ENCODE measurements around the gene CST8.

Gene CST8

DNA sequence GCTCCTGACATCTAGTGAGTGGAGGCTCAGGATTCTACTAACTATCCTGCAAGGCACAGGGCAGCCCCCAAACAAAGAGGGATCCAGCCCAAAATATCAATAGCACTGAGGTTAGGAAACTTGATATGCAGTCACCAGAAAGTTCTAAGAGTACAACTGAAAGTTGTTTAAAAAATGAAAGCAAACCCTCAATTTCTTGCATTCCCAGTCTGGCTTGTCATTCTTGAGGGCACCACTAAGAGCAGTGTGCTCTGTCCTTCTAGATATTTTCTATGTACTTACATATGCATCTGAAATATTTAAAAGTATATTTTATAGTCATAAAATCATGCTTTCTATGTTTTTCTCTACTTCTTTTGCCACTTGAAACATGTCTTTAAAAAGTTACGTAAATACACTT lies 35.9 kb downstream of the CST8 start:
- no peak for DNase-seq

DNA sequence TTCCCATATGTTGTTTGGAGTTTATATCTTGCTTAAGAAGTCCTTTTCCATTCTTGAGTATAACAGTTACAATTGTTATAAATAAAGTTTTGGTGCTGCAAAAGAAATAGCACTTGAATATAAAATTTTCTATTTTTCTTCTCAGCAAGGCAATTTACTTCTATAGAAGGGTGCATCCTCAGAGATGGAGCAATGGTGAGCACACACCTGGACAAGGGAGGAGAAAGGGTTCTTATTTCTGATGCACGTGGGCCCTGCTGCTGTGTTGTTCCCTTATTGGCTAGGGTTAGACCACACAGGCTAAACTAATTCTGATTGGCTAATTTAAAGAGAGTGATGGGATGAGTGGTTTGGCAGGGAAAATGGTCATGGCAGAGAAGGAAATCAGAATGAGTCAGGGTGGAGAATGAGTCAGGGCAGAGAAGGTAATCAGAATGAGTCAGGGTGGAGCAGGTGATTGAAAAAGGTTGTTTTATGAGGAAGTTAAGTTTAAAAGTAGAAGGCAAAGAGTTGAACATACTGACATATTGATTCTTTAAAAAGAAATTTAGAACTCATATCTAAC lies 38.0 kb downstream of the CST8 start:
- no peak for DNase-seq

DNA sequence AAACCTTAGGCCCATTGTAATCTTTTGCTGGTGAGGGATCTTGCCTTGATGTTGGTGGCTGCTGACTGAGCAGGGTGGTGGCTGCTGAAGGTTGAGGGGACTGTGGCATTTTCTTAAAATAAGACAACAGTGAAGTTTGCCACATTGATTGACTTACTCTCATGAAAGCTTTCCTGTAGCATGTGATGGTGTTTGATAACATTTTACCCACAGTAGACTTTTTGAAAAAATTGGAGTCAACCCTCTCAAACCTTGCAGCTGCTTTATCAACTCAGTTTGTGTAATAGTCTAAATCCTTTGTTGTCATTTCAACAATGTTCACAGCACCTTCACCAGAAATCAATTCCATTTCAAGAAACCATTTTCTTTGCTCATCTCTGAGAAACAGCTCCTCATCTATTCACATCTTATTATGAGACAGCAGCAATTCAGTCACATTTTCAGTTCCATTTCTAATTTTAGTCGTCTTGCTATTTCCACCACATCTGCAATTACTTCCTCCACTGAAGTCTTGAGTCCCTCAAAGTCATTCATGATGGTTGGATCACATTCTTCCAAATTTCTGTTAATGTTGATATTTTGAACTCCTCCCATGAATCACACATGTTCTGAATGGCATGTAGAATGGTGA lies 40.1 kb downstream of the CST8 start:
- DNase-seq: no peak

DNA sequence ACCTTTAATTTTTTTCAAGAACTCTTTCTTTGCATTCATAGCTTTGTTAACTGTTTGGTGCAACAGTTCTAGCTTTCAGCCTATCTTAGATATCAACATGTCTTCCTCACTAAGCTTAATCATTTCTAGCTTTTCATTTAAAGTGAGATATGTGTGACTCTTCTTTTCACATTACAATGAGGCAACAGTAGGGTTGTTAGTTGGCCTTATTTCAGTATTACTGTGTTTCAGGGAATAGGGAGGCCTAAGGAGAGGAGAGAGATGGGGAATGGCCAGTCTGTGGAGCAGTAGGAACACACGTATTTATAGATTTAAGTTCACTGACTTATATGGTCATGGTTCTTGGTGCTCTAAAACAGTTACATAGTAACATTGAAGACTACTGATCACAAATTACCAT lies 41.6 kb downstream of the CST8 start:
- DNase-seq: no peak

DNA sequence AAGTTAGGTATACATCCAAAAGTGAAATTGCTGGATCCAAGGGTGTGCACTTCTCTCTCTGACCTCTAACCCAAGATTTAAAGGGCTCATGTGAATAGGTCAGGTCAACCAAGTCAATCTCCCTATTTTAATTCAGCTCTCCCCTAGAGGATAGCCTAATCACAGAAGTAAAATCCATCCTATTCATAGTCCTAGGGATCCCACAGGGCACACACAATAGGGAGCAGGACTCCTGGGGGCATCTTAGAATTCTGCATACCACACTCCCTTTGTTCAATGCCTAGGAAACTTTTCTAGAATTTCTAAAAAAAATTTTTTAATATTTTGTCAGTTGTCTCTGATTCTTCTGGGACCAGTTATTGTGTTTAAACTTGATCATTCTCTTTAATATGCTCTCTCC lies 42.2 kb downstream of the CST8 start:
- DNase-seq: no peak

DNA sequence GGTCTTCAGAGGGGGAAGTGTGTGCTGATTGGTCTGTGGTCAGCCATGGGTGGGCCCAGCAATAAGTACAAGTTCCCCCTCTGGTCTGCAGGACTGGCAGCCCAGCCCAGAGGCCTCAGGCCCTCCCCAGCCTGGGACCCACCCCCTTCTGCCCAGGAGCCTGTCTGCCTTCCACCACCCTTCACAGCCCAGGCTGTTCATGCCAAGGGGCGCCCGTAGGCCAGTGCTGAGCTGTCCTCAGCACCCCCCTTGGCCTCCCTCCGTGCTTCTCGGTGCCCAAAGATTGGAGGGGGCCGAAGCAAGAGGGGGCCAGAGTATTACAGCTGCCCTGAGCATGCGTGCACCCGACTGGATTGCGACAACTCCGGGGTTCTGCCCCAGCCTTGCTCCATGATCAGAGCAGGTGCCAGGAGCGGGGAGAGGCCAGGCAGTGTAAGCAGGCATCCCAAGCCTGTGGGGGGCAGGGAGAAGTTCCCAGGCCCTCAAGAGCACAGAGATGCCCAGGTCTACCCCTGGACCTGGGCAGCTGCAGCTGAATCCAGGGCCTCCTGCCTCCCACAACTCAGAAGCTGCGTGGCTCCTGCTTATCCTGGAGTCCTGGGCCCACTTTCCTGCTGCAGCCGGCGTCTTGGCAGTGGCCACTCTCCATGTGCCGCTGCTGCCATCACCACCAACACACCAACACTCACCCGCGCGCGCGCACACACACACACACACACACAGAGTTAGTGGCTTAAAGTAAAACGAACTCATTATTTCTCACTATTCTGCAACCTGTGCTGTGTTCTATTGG lies 44.1 kb downstream of the CST8 start:
- DNase-seq: no peak

DNA sequence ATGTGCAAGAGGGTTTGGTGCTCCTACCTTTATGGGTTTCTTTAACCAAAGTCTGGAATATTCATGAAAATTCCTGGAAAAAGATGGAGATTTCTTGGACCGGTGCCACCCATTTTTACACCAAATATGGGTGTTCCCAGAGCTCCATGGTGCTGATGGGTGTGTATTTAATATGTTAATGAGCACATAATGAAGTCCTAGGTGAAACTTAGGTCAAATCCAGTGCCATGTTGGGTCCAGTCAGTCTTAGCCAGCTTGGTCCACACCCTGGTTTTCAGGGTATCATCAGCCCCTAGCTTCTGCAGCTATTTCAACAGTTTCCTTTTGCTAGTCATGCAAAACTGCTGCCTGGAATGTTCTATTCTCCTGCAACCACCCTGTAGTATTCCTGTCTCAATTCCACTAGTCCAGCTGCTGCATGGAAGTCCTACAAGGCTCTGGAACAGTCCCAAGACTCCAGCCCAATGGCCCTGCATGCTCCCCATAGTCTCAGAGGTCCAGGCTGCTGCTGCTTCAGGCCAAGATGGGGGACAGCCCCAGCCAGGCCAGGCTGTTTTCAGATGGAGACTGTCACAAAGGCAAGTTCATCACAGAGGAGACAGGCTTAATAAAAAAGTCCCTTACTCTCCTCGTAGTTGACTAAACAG lies 45.5 kb downstream of the CST8 start:
- DNase-seq: no peak

DNA sequence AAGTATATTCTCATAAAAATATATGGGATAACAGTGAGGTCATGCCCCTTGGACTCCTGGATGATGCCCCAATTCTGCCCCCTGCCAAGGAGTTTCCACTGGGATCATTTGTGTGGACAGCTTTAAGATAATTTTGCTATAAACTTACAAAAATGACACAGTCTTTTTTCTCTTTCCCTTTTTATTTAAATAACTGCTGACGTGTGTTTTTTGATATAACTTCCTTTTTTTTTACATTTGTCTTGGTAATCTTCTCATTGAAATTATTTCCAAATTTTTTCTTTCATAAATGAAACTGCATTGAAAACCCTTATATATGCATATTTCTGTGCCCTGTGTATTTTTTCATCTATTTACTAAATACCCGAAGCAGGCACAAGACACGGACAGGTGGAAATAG lies 46.1 kb downstream of the CST8 start:
- DNase-seq: no peak

DNA sequence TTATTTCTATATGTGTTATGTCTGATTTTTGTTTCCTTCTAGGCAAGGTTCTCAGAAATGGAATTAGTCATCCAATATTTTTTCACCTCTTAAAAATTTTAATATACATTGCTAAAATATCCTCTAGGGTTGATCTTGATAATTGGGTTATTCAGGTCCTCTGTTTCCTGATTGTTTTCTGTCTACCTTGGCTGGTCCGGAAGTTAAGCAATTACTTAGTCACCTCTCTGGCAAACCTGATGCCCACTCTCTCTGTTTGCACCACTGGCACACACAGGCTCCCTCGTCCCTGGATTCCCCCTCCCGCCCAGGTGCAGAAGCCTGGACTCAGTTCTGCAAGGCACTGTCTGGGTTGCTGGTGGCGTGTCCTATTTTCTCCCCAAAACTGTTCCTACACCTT lies 49.7 kb downstream of the CST8 start:
- no peak for DNase-seq

DNA sequence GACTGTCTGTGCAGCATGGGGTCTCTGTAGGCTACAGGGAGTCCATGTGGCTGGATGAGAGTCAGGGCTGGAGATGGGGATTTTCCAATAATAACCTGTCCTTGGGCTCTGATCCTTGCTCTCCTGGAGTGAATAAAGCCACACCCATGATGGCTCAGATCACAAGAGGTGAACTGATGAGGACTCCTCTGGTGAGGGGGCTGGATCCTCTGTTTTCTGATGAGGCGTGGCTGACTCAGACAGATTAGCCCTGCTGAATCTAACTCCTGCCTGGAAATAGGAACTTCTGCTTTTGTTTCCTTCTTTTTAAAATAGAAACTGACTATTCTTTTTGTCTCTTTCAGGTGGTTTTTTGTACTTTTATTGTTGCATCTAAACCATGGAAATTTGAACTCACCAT lies 50.4 kb downstream of the CST8 start:
- no peak for DNase-seq

DNA sequence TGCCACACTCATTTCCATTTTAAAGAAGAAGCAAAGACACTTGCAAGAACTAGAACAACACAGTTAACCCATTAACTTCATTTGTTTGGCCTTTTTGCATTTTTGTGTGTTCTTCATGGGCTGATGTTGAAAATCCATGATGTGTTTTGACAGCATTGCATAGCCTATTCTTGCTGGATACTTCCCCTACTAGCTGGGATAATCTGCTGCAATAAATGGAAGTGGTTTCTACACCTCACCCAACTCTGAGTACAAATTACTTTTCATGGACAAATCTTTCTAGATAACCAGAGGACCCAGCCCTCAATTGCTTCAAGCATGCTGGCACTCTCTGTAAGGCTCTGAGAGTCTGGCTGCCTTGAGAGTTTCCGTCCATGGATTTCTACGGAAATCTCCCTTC lies 50.9 kb downstream of the CST8 start:
- no peak for DNase-seq

DNA sequence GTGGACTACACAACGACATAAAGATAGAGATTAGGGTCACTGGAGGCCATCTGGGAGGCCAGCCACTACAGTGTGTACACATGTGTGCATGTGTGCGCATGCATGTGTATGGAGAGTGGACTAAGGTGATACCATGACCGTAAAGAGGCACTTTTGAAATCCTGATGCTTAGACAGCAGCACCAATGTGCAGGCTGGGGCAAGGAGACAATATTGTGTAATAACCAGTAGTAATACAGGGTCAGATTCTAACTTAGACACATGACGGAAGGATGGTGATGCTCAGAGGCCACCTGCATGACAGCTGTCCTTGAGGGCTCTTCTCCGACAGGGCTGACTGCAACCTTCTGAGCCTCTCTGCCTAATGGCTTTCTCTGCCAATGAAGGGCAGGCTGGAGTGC lies 51.9 kb downstream of the CST8 start:
- DNase-seq: no peak

DNA sequence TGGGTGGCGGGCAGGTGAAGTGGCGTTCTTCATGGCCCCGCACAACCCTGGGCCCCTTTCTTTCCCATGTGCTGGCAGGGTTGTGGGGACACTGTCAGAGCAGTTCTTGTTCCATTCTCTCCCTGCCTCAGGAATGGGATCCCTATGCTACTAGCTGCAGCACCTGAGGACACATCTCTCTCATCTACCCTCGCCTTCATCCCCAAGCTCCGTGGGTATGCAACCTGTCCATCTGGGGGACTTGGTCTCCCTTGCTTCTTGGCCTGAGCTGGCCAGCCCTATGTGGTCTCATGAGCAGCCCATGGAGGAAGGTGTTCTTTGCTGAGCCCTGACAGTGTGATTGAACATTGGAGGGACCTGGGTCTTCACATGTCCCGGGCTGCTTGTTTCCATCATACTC lies 53.2 kb downstream of the CST8 start:
- DNase-seq: no peak

Measured in NCI-H2227 treated with DMSO at 0.1 percent for 48 hours (cell line).